Measurements from ENCODE around the gene CXCL9.
"Not testable (repeated sequence)": the region's sequence is repeated elsewhere in the genome, so short reads cannot be mapped to it uniquely, and the experiment has no call there.

CXCL9 gene

GRCh38 chr4:75962072-75962471 lies 45.2 kb downstream of the CXCL9 start:
- DNase-seq (ENCODE audit: extremely low read depth in 1 of 2, low read depth in 1 of 2): not testable (repeated sequence)

- DNase-seq (ENCODE audit: extremely low read depth in 1 of 2, low read depth in 1 of 2): not testable (repeated sequence)
These were observed 48.8 kb downstream of the CXCL9 start for GRCh38 chr4:75958546-75958945.

GRCh38 chr4:75954811-75955210 lies 52.5 kb downstream of the CXCL9 start:
- not testable (repeated sequence) for DNase-seq (ENCODE audit: extremely low read depth in 1 of 2, low read depth in 1 of 2)

- no peak for DNase-seq (ENCODE audit: extremely low read depth in 1 of 2, low read depth in 1 of 2)
These were observed 53.8 kb downstream of the CXCL9 start for GRCh38 chr4:75953509-75953908.
